Measurements from ENCODE around the gene TALDO1. TPM values are rescaled to one million over a fixed set of nuclear protein-coding genes. Genes with fewer than 3 reads are reported as not detected.
A peak's percentile ranks its signal among the peaks of the same experiment; 100 is the strongest.

TALDO1 gene
- total and polyA plus RNA-seq, 10 of the 15 experiments (the other 5 are each of a cell fraction or from before 2014, with no cell fraction given) = 121 to 302 (median 182) TPM

DNA sequence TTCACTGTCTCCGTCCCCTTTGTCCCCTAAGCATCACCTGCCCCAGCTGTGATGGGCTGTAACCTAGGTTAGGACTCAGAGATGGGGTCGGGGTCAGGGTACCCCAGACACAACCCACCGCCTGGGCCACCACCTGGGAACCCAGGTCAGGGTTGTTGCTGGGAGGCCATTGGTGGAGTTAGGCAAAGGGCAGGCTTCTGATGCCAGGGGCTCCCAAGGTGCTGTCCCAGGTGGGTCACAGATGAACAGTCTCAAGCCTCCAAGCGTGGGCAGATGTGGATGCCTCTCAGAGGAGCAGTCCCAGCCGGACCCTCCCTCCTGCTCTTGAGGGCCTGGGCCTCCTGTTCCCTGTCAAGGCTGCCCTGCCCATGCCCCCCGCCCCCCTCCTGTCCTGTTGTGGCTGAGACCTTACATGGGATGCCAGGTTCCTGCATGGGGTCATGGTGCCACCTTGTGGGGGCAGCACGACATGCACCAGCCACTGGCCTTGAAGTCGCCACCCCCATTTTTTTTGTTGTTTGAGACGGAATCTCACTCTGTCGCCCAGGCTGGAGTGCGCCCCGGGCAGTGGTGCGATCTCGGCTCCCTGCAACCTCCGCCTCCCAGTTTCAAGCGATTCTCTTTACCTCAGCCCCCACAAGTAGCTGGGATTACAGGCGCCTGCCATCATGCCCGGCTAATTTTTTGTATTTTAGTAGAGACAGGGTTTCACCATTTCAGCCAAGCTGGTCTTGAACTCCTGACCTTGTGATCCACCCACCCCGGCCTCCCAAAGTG is 17.9 kb downstream of the TALDO1 start:
- no peak for FAIRE-seq
- in situ Hi-C loops (cut with MboI) = no loop called here
- no peak overlapping the region for H3K4me3 ChIP-seq
- H3K4me2 ChIP-seq (ENCODE audit: control insufficient read depth, insufficient read depth) = no peak overlapping the region
- no TSS peak for BruUV-seq (replicated peaks)
- H4K20me1 ChIP-seq (ENCODE audit: control insufficient read depth, insufficient read depth) = no peaks in the 10 kb centered on the region
- ChIA-PET SMC1A (ENCODE audit: uncharacterized antibody, unreplicated experiment) (interaction anchor here (1.1 to 1.9 kb wide), 2 partner anchors 16 to 39 kb away, joined by 5 to 8 read pairs; no protein-coding TSS in a partner anchor), RAD21 (ENCODE audit: unreplicated experiment) (interaction anchor here (1.5 kb wide), 1 partner anchor 39 kb away, joined by 3 read pairs; no protein-coding TSS in a partner anchor), POLR2A (no interaction called here), CTCF (interaction anchor here (1.1 to 1.4 kb wide), 4 partner anchors 16 to 92 kb away, joined by 3 to 4 read pairs (median 3); partner anchors contain the start of gene TALDO1)
- no peak overlapping the region for H2AFZ ChIP-seq (ENCODE audit: control insufficient read depth, low read depth, low read length)
- no peak for DNase-seq (ENCODE audit: low read depth, low spot score)
- H3K4me1 ChIP-seq (ENCODE audit: control insufficient read depth, insufficient read depth, low read length) = no peaks in the 10 kb centered on the region
- intact Hi-C loops (cut with micrococcal nuclease; ENCODE audit: unreplicated experiment) = loop anchor here (1.0 kb wide), 1 partner anchor 37 kb away; no protein-coding TSS in a partner anchor
- no peaks in the 10 kb centered on the region for H3K9me3 ChIP-seq (replicated peaks; ENCODE audit: control insufficient read depth, insufficient read depth, low read length)
- H3K27ac ChIP-seq (ENCODE audit: control insufficient read depth, insufficient read depth) = no peak overlapping the region
- no peaks in the 10 kb centered on the region for H3K27me3 ChIP-seq (replicated peaks in 1 of 2; ENCODE audit: control insufficient read depth in 2 of 2, insufficient read depth in 2 of 2, low read length in 1 of 2)
- peak; percentile 86 for ATAC-seq
- WGBS (ENCODE audit: insufficient coverage, insufficient replicate concordance, low lambda C conversion rate, missing lambda C conversion rate) = 56% methylated on average over 19 of the region's 19 CpGs
- H3K36me3 ChIP-seq (ENCODE audit: control insufficient read depth in 2 of 2, insufficient read depth in 2 of 2, low read length in 1 of 2) = peaks cover 26 to 29% of the 10 kb centered on the region in 2 experiments; a peak in 3 of 4 replicates
- H3K79me2 ChIP-seq (ENCODE audit: control insufficient read depth, insufficient read depth, low read length) = no peaks in the 10 kb centered on the region
- H3K9ac ChIP-seq (ENCODE audit: control insufficient read depth, insufficient read depth, low read length) = no peak overlapping the region
- TF ChIP-seq NFYB (IDR thresholded peaks at IDR 0.05; ENCODE audit: insufficient read depth, low read depth, low read length) (no peak), SMC3 (IDR thresholded peaks at IDR 0.05; ENCODE audit: borderline replicate concordance, low read length) (0 out of 2 replicates have a peak, but pooled peaks have one; percentile 25), NR2C2 (IDR thresholded peaks at IDR 0.05; ENCODE audit: borderline replicate concordance, control insufficient read depth, insufficient read length, low read depth) (no peak), RUNX3 (IDR thresholded peaks at IDR 0.05; ENCODE audit: low read length) (no peak), YY1 (IDR thresholded peaks at IDR 0.05; ENCODE audit: low read depth, low read length) (0 out of 2 replicates have a peak, but pooled peaks have one; percentile 26), ATF7 (IDR thresholded peaks at IDR 0.05; ENCODE audit: low read depth) (no peak), ZNF217 (IDR thresholded peaks at IDR 0.05) (no peak), NBN (IDR thresholded peaks at IDR 0.05) (no peak), NFYA (IDR thresholded peaks at IDR 0.05; ENCODE audit: borderline replicate concordance, low read depth, low read length) (no peak), PAX5 (IDR thresholded peaks at IDR 0.05; ENCODE audit: borderline replicate concordance, low read depth, low read length) (no peak), ZBED1 (IDR thresholded peaks at IDR 0.05; ENCODE audit: borderline replicate concordance) (peak; percentile 55; the same call in 1 of the 2 replicates), SREBF2 (IDR thresholded peaks at IDR 0.05; ENCODE audit: low read length) (no peak), MYB (IDR thresholded peaks at IDR 0.05; ENCODE audit: borderline replicate concordance, low read depth, low read length) (no peak), POLR2A (IDR thresholded peaks at IDR 0.05; ENCODE audit: low read depth, low read length) (peak; percentile 62), IKZF1 (conservative IDR thresholded peaks at IDR 0.05) (no peak), TCF7 (IDR thresholded peaks at IDR 0.05; ENCODE audit: borderline replicate concordance) (no peak)
- TF ChIP-seq, protein P1, sequence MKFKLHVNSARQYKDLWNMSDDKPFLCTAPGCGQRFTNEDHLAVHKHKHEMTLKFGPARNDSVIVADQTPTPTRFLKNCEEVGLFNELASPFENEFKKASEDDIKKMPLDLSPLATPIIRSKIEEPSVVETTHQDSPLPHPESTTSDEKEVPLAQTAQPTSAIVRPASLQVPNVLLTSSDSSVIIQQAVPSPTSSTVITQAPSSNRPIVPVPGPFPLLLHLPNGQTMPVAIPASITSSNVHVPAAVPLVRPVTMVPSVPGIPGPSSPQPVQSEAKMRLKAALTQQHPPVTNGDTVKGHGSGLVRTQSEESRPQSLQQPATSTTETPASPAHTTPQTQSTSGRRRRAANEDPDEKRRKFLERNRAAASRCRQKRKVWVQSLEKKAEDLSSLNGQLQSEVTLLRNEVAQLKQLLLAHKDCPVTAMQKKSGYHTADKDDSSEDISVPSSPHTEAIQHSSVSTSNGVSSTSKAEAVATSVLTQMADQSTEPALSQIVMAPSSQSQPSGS (IDR thresholded peaks at IDR 0.05; ENCODE audit: low read length) = no peak
- TF ChIP-seq, protein P2, sequence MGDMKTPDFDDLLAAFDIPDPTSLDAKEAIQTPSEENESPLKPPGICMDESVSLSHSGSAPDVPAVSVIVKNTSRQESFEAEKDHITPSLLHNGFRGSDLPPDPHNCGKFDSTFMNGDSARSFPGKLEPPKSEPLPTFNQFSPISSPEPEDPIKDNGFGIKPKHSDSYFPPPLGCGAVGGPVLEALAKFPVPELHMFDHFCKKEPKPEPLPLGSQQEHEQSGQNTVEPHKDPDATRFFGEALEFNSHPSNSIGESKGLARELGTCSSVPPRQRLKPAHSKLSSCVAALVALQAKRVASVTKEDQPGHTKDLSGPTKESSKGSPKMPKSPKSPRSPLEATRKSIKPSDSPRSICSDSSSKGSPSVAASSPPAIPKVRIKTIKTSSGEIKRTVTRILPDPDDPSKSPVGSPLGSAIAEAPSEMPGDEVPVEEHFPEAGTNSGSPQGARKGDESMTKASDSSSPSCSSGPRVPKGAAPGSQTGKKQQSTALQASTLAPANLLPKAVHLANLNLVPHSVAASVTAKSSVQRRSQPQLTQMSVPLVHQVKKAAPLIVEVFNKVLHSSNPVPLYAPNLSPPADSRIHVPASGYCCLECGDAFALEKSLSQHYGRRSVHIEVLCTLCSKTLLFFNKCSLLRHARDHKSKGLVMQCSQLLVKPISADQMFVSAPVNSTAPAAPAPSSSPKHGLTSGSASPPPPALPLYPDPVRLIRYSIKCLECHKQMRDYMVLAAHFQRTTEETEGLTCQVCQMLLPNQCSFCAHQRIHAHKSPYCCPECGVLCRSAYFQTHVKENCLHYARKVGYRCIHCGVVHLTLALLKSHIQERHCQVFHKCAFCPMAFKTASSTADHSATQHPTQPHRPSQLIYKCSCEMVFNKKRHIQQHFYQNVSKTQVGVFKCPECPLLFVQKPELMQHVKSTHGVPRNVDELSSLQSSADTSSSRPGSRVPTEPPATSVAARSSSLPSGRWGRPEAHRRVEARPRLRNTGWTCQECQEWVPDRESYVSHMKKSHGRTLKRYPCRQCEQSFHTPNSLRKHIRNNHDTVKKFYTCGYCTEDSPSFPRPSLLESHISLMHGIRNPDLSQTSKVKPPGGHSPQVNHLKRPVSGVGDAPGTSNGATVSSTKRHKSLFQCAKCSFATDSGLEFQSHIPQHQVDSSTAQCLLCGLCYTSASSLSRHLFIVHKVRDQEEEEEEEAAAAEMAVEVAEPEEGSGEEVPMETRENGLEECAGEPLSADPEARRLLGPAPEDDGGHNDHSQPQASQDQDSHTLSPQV (IDR thresholded peaks at IDR 0.05) = no peak
- TF ChIP-seq, protein P3, sequence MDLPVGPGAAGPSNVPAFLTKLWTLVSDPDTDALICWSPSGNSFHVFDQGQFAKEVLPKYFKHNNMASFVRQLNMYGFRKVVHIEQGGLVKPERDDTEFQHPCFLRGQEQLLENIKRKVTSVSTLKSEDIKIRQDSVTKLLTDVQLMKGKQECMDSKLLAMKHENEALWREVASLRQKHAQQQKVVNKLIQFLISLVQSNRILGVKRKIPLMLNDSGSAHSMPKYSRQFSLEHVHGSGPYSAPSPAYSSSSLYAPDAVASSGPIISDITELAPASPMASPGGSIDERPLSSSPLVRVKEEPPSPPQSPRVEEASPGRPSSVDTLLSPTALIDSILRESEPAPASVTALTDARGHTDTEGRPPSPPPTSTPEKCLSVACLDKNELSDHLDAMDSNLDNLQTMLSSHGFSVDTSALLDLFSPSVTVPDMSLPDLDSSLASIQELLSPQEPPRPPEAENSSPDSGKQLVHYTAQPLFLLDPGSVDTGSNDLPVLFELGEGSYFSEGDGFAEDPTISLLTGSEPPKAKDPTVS (IDR thresholded peaks at IDR 0.05; ENCODE audit: low read depth, low read length) = no peak

Measured in GM12878 (cell line).